OCI-LY1 (cell line): ENCODE results near the gene PRUNE1.

Source experiments
- H2AFZ ChIP-seq: fragments of 200-600 bp; sonication (generic), shearing (Covaris generic); 2 replicates; pipeline ENCODE4 v1.6.0; 2014; ENCODE audit warnings: antibody characterized with exemption, mild to moderate bottlenecking, low read length
- H3F3A ChIP-seq: fragments of 200-600 bp; sonication (generic), shearing (Covaris generic); 2 replicates; pipeline ENCODE4 v1.6.0; 2014; ENCODE audit warnings: mild to moderate bottlenecking, antibody characterized with exemption, low read length, moderate library complexity; ENCODE audit not compliant: insufficient read depth
- H3K27ac ChIP-seq: fragments of 200-600 bp; sonication (generic); 2 replicates; pipeline ENCODE4 v1.5.1; 2014; ENCODE audit warnings: low read length, mixed run types, mild to moderate bottlenecking, low read depth; ENCODE audit not compliant: poor library complexity, severe bottlenecking
- H3K27me3 ChIP-seq: fragments of 200-600 bp; sonication (generic); 2 replicates; pipeline ENCODE4 v1.6.0; 2014; ENCODE audit warnings: antibody characterized with exemption, mild to moderate bottlenecking, low read length, moderate library complexity; ENCODE audit not compliant: insufficient read depth
- H3K36me3 ChIP-seq: fragments of 200-600 bp; sonication (generic); 2 replicates; pipeline ENCODE4 v1.6.1; 2014; ENCODE audit warnings: mild to moderate bottlenecking, antibody characterized with exemption, low read length, moderate library complexity, mixed read lengths; ENCODE audit not compliant: insufficient read depth
- H3K4me1 ChIP-seq: fragments of 200-600 bp; sonication (generic); 2 replicates; pipeline ENCODE4 v1.5.1; 2014; ENCODE audit warnings: mild to moderate bottlenecking, low read length, moderate library complexity; ENCODE audit not compliant: insufficient read depth, severe bottlenecking
- H3K4me2 ChIP-seq: fragments of 200-600 bp; sonication (generic), shearing (Covaris generic); 2 replicates; pipeline ENCODE4 v1.6.1; 2014; ENCODE audit warnings: low read length
- H3K4me3 ChIP-seq: fragments of 200-600 bp; sonication (generic); 2 replicates; pipeline ENCODE4 v1.5.1; 2014; ENCODE audit warnings: low read length, low read depth, mild to moderate bottlenecking, mixed read lengths; ENCODE audit not compliant: poor library complexity, severe bottlenecking
- H3K79me2 ChIP-seq: fragments of 200-600 bp; shearing (Covaris generic); 2 replicates; pipeline ENCODE4 v1.6.1; 2016; ENCODE audit warnings: mixed run types, low read length, mixed read lengths; ENCODE audit not compliant: insufficient read depth
- H3K9ac ChIP-seq: fragments of 200-600 bp; sonication (generic), shearing (Covaris generic); 2 replicates; pipeline ENCODE4 v1.6.1; 2014; ENCODE audit warnings: mild to moderate bottlenecking, low read length, mixed read lengths
- H3K9me2 ChIP-seq: fragments of 200-600 bp; sonication (generic), shearing (Covaris generic); 2 replicates; pipeline ENCODE4 v1.6.1; 2014; ENCODE audit warnings: low read depth, mild to moderate bottlenecking, low read length, mixed read lengths
- H3K9me3 ChIP-seq: fragments of 200-600 bp; shearing (Covaris generic); 2 replicates; pipeline ENCODE4 v1.6.1; 2014; ENCODE audit warnings: low read length, mixed read lengths
- H4K20me1 ChIP-seq: fragments of 200-600 bp; sonication (generic), shearing (Covaris generic); 2 replicates; pipeline ENCODE4 v1.6.0; 2016; ENCODE audit warnings: mild to moderate bottlenecking, low read length; ENCODE audit not compliant: insufficient read depth
- CTCF ChIP-seq: fragments of 200-600 bp; sonication (generic), shearing (Covaris generic); IDR thresholded peaks from 2 replicates; pipeline ENCODE4 v1.5.1; 2017; ENCODE audit warnings: mild to moderate bottlenecking, antibody characterized with exemption, low read length, moderate library complexity, mixed read lengths
- EZH2 ChIP-seq: fragments of 200-600 bp; sonication (generic), shearing (Covaris generic); IDR thresholded peaks from 2 replicates; pipeline ENCODE4 v1.8.0; 2017; ENCODE audit warnings: borderline replicate concordance, mixed run types, mild to moderate bottlenecking, antibody characterized with exemption, low read length, moderate library complexity, mixed read lengths

The PRUNE1 gene

GRCh38 chr1:150997126-150997872 lies 10.9 kb upstream of the PRUNE1 start:
- no peak overlapping the region for H3K9ac ChIP-seq
- no peak overlapping the region for H2AFZ ChIP-seq
- no peaks in the 10 kb centered on the region; the same call in 1 of the 2 replicates for H3K36me3 ChIP-seq
- TF ChIP-seq EZH2, result no peak
- TF ChIP-seq CTCF, result no peak
- H3K79me2 ChIP-seq, result no peaks in the 10 kb centered on the region
- H3K27me3 ChIP-seq, result no peaks in the 10 kb centered on the region
- no peaks in the 10 kb centered on the region for H3F3A ChIP-seq
- no peak overlapping the region for H3K27ac ChIP-seq
- peaks cover 10% of the 10 kb centered on the region for H3K4me1 ChIP-seq
- H3K9me3 ChIP-seq, result no peaks in the 10 kb centered on the region
- H3K9me2 ChIP-seq, result no peaks in the 10 kb centered on the region
- no peak overlapping the region for H3K4me2 ChIP-seq
- no peaks in the 10 kb centered on the region for H4K20me1 ChIP-seq
- H3K4me3 ChIP-seq, result no peak overlapping the region

- Histone ChIP-seq H3K27ac (no peak overlapping the region), H3K27me3 (no peaks in the 10 kb centered on the region), H4K20me1 (no peaks in the 10 kb centered on the region), H3K4me1 (peaks cover 10% of the 10 kb centered on the region), H3K36me3 (no peaks in the 10 kb centered on the region; the same call in 1 of the 2 replicates), H3K4me3 (no peak overlapping the region), H3K9me2 (no peaks in the 10 kb centered on the region), H3K79me2 (no peaks in the 10 kb centered on the region), H2AFZ (no peak overlapping the region), H3F3A (no peaks in the 10 kb centered on the region), H3K9me3 (no peaks in the 10 kb centered on the region), H3K9ac (no peak overlapping the region), H3K4me2 (no peak overlapping the region)
- TF ChIP-seq EZH2 (no peak), CTCF (no peak)
Measured at GRCh38 chr1:150997949-150998348, 10.3 kb upstream of the PRUNE1 start.

- Histone ChIP-seq H4K20me1 (no peaks in the 10 kb centered on the region), H3K9ac (no peak overlapping the region), H3K4me2 (no peak overlapping the region)
Measured at GRCh38 chr1:150999051-150999674, 9.1 kb upstream of the PRUNE1 start.

More at GRCh38 chr1:150999051-150999674, 9.1 kb upstream of the PRUNE1 start:
- Histone ChIP-seq H3K27me3 (no peaks in the 10 kb centered on the region), H3K79me2 (no peaks in the 10 kb centered on the region), H2AFZ (no peak overlapping the region), H3K36me3 (no peaks in the 10 kb centered on the region; the same call in 1 of the 2 replicates), H3K4me1 (peaks cover 10% of the 10 kb centered on the region), H3F3A (no peaks in the 10 kb centered on the region), H3K27ac (no peak overlapping the region), H3K9me2 (no peaks in the 10 kb centered on the region), H3K4me3 (no peak overlapping the region), H3K9me3 (no peaks in the 10 kb centered on the region)
- TF ChIP-seq CTCF, result no peak
- TF ChIP-seq EZH2, result no peak
